C4-2B (cell line): ENCODE data around the gene CCSER1.
A peak's percentile ranks its signal among the peaks of the same experiment; 100 is the strongest.

ENCODE experiments used
- ZFX ChIP-seq: fragments of 450-650 bp; IDR thresholded peaks from 2 replicates; pipeline ENCODE4 v1.6.1; 2017
- TF ChIP-seq, protein P1 (sequence below): fragments of 450-650 bp; conservative IDR thresholded peaks from 2 replicates; pipeline ENCODE4 v1.5.1; 2017; ENCODE audit warnings: mild to moderate bottlenecking

DNA sequence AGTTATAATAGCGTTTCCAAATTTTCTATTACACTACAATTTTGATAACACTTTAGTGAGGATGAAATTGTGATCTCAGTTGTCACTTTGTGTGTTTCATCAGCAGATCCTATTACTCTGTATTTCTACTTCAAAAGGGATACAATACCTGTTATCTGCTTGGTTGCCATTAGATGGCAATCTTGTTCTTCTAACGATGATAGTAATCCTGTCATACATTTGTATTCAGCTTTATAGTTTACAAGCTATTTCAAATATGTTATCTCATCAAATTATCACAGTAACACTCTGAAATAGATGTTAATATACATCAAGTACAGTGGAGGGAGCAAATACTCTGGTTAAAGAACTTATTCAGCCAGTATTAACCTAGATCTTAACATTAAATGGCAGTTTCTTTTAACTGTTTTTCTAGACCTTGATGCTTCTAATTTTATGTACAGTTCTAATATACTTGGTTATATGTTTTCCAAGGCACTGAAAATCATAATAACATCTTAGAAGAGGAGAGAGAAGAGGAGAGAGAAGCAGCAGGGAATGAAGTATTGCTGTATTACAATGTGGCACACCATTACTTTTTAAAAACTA is 292.0 kb downstream of the CCSER1 start:
- TF ChIP-seq, protein P1, sequence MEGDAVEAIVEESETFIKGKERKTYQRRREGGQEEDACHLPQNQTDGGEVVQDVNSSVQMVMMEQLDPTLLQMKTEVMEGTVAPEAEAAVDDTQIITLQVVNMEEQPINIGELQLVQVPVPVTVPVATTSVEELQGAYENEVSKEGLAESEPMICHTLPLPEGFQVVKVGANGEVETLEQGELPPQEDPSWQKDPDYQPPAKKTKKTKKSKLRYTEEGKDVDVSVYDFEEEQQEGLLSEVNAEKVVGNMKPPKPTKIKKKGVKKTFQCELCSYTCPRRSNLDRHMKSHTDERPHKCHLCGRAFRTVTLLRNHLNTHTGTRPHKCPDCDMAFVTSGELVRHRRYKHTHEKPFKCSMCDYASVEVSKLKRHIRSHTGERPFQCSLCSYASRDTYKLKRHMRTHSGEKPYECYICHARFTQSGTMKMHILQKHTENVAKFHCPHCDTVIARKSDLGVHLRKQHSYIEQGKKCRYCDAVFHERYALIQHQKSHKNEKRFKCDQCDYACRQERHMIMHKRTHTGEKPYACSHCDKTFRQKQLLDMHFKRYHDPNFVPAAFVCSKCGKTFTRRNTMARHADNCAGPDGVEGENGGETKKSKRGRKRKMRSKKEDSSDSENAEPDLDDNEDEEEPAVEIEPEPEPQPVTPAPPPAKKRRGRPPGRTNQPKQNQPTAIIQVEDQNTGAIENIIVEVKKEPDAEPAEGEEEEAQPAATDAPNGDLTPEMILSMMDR = peak; percentile 80
- no peak for TF ChIP-seq ZFX
